Trophoblast cell (in vitro differentiated cells and primary cell): ENCODE measurements around the gene GLOD5.
A peak's percentile ranks its signal among the peaks of the same experiment; 100 is the strongest.

ENCODE experiments used
- DNase-seq, 2 donors: peaks; one replicate each; pipeline ENCODE4 v3.0.0-alpha.2; 2016
- H2AFZ ChIP-seq: 2 replicates; pipeline ENCODE4 v1.6.1; 2013; ENCODE audit warnings: low read length, moderate library complexity, mild to moderate bottlenecking; ENCODE audit not compliant: insufficient read depth, poor library complexity
- H2AK5ac ChIP-seq: 2 replicates; pipeline ENCODE4 v1.6.1; 2013; ENCODE audit warnings: mild to moderate bottlenecking, low read length
- H2BK120ac ChIP-seq: 2 replicates; pipeline ENCODE4 v1.6.1; 2013; ENCODE audit warnings: low read length, mild to moderate bottlenecking, moderate library complexity; ENCODE audit not compliant: insufficient read depth, poor library complexity
- H2BK12ac ChIP-seq: 2 replicates; pipeline ENCODE4 v1.6.1; 2013; ENCODE audit warnings: mild to moderate bottlenecking, low read length, moderate library complexity
- H2BK5ac ChIP-seq: 2 replicates; pipeline ENCODE4 v1.6.1; 2013; ENCODE audit warnings: low read length, low read depth, moderate library complexity, mild to moderate bottlenecking; ENCODE audit not compliant: poor library complexity
- H3K14ac ChIP-seq: 2 replicates; pipeline ENCODE4 v1.6.1; 2013; ENCODE audit warnings: mild to moderate bottlenecking, low read length
- H3K18ac ChIP-seq: 2 replicates; pipeline ENCODE4 v1.6.1; 2013; ENCODE audit warnings: mild to moderate bottlenecking, low read length
- H3K23ac ChIP-seq: 2 replicates; pipeline ENCODE4 v1.6.1; 2013; ENCODE audit warnings: low read length
- H3K27ac ChIP-seq: 2 replicates; pipeline ENCODE4 v1.5.1; 2013; ENCODE audit warnings: low read depth, mild to moderate bottlenecking, inconsistent platforms, low read length, moderate library complexity
- H3K27me3 ChIP-seq: 2 replicates; pipeline ENCODE4 v1.6.1; 2013; ENCODE audit warnings: inconsistent platforms, mild to moderate bottlenecking, low read length, moderate library complexity; ENCODE audit not compliant: insufficient read depth
- H3K36me3 ChIP-seq, 2 experiments: 1 replicate in 1 of 2; 2 replicates in 1 of 2; pipeline ENCODE4 v1.6.1; 2013; ENCODE audit warnings: low read length in 2 of 2, mild to moderate bottlenecking in 2 of 2, moderate library complexity in 1 of 2; ENCODE audit not compliant: insufficient read depth in 2 of 2, control insufficient read depth in 1 of 2
- H3K4ac ChIP-seq: 2 replicates; pipeline ENCODE4 v1.6.1; 2013; ENCODE audit warnings: low read depth, mild to moderate bottlenecking, low read length, moderate library complexity
- H3K4me1 ChIP-seq, 2 experiments: 1 replicate in 1 of 2; 2 replicates in 1 of 2; pipeline ENCODE4 v1.6.1; 2013; ENCODE audit warnings: low read length in 2 of 2, mild to moderate bottlenecking in 2 of 2, moderate library complexity in 1 of 2; ENCODE audit not compliant: insufficient read depth in 2 of 2, control insufficient read depth in 1 of 2
- H3K4me2 ChIP-seq: 2 replicates; pipeline ENCODE4 v1.6.1; 2013; ENCODE audit warnings: inconsistent platforms, mild to moderate bottlenecking, low read length, moderate library complexity
- H3K4me3 ChIP-seq: 2 replicates; pipeline ENCODE4 v1.5.1; 2013; ENCODE audit warnings: mild to moderate bottlenecking, low read depth, low read length, inconsistent platforms
- H3K79me1 ChIP-seq: one replicate; pipeline ENCODE4 v1.6.1; 2013; ENCODE audit warnings: low read length
- H3K79me2 ChIP-seq: 2 replicates; pipeline ENCODE4 v1.6.1; 2013; ENCODE audit warnings: low read length, mild to moderate bottlenecking; ENCODE audit not compliant: control insufficient read depth, insufficient read depth, poor library complexity
- H3K9ac ChIP-seq: 2 replicates; pipeline ENCODE4 v1.6.1; 2013; ENCODE audit warnings: mild to moderate bottlenecking, low read length
- H3K9me3 ChIP-seq: 2 replicates; pipeline ENCODE4 v1.6.1; 2013; ENCODE audit warnings: low read depth, mild to moderate bottlenecking, control low read depth, inconsistent platforms, low read length; ENCODE audit not compliant: insufficient read depth
- H4K12ac ChIP-seq: 2 replicates; pipeline ENCODE4 v1.6.1; 2013; ENCODE audit warnings: low read depth, mild to moderate bottlenecking, low read length, moderate library complexity
- H4K8ac ChIP-seq: 2 replicates; pipeline ENCODE4 v1.6.1; 2013; ENCODE audit warnings: low read depth, mild to moderate bottlenecking, low read length, moderate library complexity
- H4K91ac ChIP-seq: one replicate; pipeline ENCODE4 v1.6.1; 2013; ENCODE audit warnings: low read depth, mild to moderate bottlenecking, low read length, moderate library complexity
- WGBS: extraction: QIAGEN DNeasy Blood & Tissue Kit; methylation state at CpG from one replicate; pipeline ENCODE4 v1.1.7; 2013; ENCODE audit warnings: missing lambda C conversion rate; ENCODE audit not compliant: insufficient read length, insufficient coverage; ENCODE audit errors: extremely low coverage; 5-methylcytosine and 5-hydroxymethylcytosine counted together

The GLOD5 gene

GRCh38 chrX:48747415-48748016 lies 14.0 kb upstream of the GLOD5 start:
- Histone ChIP-seq H3K18ac (no peak overlapping the region), H3K27me3 (no peaks in the 10 kb centered on the region), H3K79me1 (no peaks in the 10 kb centered on the region), H4K12ac (no peak overlapping the region), H3K14ac (no peak overlapping the region), H3K27ac (no peak overlapping the region), H3K23ac (no peak overlapping the region), H3K9ac (no peak overlapping the region), H3K4me1 (peaks cover 0 to 3% of the 10 kb centered on the region in 2 experiments), H3K36me3 (no peaks in the 10 kb centered on the region), H2BK12ac (no peak overlapping the region), H3K4me2 (no peak overlapping the region), H2BK120ac (no peak overlapping the region), H3K4me3 (no peak overlapping the region), H3K79me2 (no peaks in the 10 kb centered on the region), H2BK5ac (no peak overlapping the region), H2AFZ (no peak overlapping the region), H4K91ac (no peak overlapping the region), H3K4ac (no peak overlapping the region), H3K9me3 (no peaks in the 10 kb centered on the region), H4K8ac (no peak overlapping the region), H2AK5ac (no peak overlapping the region)
- no CpG with 5 or more reads among the region's 8 CpGs for WGBS
- no peak for DNase-seq

GRCh38 chrX:48749182-48749581 lies 12.4 kb upstream of the GLOD5 start:
- H3K79me2 ChIP-seq, result no peaks in the 10 kb centered on the region
- H3K4me1 ChIP-seq, result peaks cover 10 to 11% of the 10 kb centered on the region in 2 experiments
- H4K12ac ChIP-seq, result no peak overlapping the region
- no peak overlapping the region for H4K91ac ChIP-seq
- H3K23ac ChIP-seq, result no peak overlapping the region
- H3K9ac ChIP-seq, result no peak overlapping the region
- no peaks in the 10 kb centered on the region for H3K9me3 ChIP-seq
- no peak overlapping the region for H3K4ac ChIP-seq
- H3K4me3 ChIP-seq, result no peak overlapping the region
- H3K36me3 ChIP-seq, result no peaks in the 10 kb centered on the region
- no peak overlapping the region for H2AK5ac ChIP-seq
- no peak overlapping the region for H2BK5ac ChIP-seq
- no peak overlapping the region for H3K27ac ChIP-seq
- H4K8ac ChIP-seq, result no peak overlapping the region
- H2BK12ac ChIP-seq, result no peak overlapping the region
- H2AFZ ChIP-seq, result no peak overlapping the region
- no peak overlapping the region for H2BK120ac ChIP-seq
- H3K4me2 ChIP-seq, result no peak overlapping the region
- no peak overlapping the region for H3K18ac ChIP-seq
- H3K14ac ChIP-seq, result no peak overlapping the region
- no peak for DNase-seq
- H3K27me3 ChIP-seq, result no peaks in the 10 kb centered on the region
- peaks cover 3% of the 10 kb centered on the region for H3K79me1 ChIP-seq
- no CpG with 5 or more reads among the region's 5 CpGs for WGBS

- Histone ChIP-seq H3K27ac (no peak overlapping the region), H3K79me1 (peaks cover 3% of the 10 kb centered on the region), H4K91ac (no peak overlapping the region), H4K12ac (no peak overlapping the region), H2BK120ac (no peak overlapping the region), H3K23ac (no peak overlapping the region), H3K18ac (no peak overlapping the region), H3K79me2 (no peaks in the 10 kb centered on the region), H3K4ac (no peak overlapping the region), H3K9me3 (no peaks in the 10 kb centered on the region), H3K14ac (no peak overlapping the region), H2AFZ (no peak overlapping the region), H3K9ac (no peak overlapping the region), H3K4me2 (no peak overlapping the region), H3K4me1 (peaks cover 15 to 20% of the 10 kb centered on the region in 2 experiments), H4K8ac (no peak overlapping the region), H2BK5ac (no peak overlapping the region), H2BK12ac (no peak overlapping the region), H2AK5ac (no peak overlapping the region), H3K27me3 (no peaks in the 10 kb centered on the region), H3K4me3 (no peak overlapping the region), H3K36me3 (no peaks in the 10 kb centered on the region)
- no peak for DNase-seq
- no CpG with 5 or more reads among the region's 3 CpGs for WGBS
Observed at GRCh38 chrX:48751343-48751742, 10.2 kb upstream of the GLOD5 start.

DNA sequence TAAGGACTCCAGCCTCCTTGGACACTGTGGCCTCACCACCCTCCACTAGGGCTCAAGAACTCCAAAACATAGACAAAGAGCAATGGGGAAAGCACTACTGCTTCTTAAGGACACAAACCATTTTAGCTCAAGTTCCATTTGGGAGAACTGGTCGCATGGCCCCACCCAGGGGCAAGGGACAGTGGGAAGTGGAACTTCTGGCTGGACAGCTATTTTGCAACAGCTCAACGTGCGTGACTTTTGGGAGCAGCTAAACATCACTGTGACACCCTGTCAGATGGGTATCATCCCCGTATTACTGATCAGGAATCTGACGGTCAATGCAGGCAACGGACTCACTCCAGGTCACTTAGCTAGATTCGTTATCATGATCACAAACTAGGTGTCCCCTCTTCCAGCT lies 9.0 kb upstream of the GLOD5 start:
- Histone ChIP-seq H2BK120ac (no peak overlapping the region), H3K4me1 (peaks cover 15 to 20% of the 10 kb centered on the region in 2 experiments), H3K9me3 (no peaks in the 10 kb centered on the region), H3K4me2 (no peak overlapping the region), H3K4me3 (no peak overlapping the region), H2AK5ac (no peak overlapping the region), H3K9ac (no peak overlapping the region), H3K27me3 (no peaks in the 10 kb centered on the region), H2BK12ac (no peak overlapping the region), H3K18ac (no peak overlapping the region), H2AFZ (no peak overlapping the region), H3K79me2 (no peaks in the 10 kb centered on the region), H3K4ac (no peak overlapping the region), H3K23ac (no peak overlapping the region), H3K27ac (no peak overlapping the region), H4K12ac (no peak overlapping the region), H3K79me1 (peaks cover 3% of the 10 kb centered on the region), H4K91ac (no peak overlapping the region), H3K14ac (no peak overlapping the region), H2BK5ac (no peak overlapping the region), H3K36me3 (no peaks in the 10 kb centered on the region), H4K8ac (no peak overlapping the region)
- WGBS, result no CpG with 5 or more reads among the region's 7 CpGs
- peak; percentile 62 to 83 for DNase-seq
